ENCODE measurements around the gene SEC22A. TPM values are rescaled to one million over a fixed set of nuclear protein-coding genes. Genes with fewer than 3 reads are reported as not detected.
A peak's percentile ranks its signal among the peaks of the same experiment; 100 is the strongest.

SEC22A gene
- total and polyA plus RNA-seq, 5 experiments from 2014 or later: 6.7 to 19.8 (median 12.7) TPM

- Mint-ChIP-seq H3K4me3 (no peak overlapping the region), H3K9me3 (peaks cover 0 to 25% (median 0%) of the 10 kb centered on the region in 9 donors), H3K4me1 (peaks cover 0 to 8% (median 0%) of the 10 kb centered on the region in 4 donors), H3K27me3 (peaks cover 0 to 23% (median 0%) of the 10 kb centered on the region in 5 donors), H3K27ac (no peak overlapping the region), H3K36me3 (peaks cover 0 to 1% (median 0%) of the 10 kb centered on the region in 3 donors)
- DNase-seq: no peak
- POLR2A ChIA-PET: interaction anchor here (0.5 kb wide), 1 partner anchor 22 kb away, joined by 3 read pairs; no protein-coding TSS in a partner anchor
- ATAC-seq: no peak
Measured at GRCh38 chr3:123285931-123286307, 84.2 kb downstream of the SEC22A start.

GRCh38 chr3:123286308-123287023 is 84.7 kb downstream of the SEC22A start:
- peaks cover 0 to 26% (median 0%) of the 10 kb centered on the region in 9 donors for H3K9me3 Mint-ChIP-seq
- peaks cover 0 to 8% (median 0%) of the 10 kb centered on the region in 4 donors for H3K4me1 Mint-ChIP-seq
- peak in 3 of 10 donors; percentile 10 to 40 (median 19) for DNase-seq
- peaks cover 0 to 28% (median 0%) of the 10 kb centered on the region in 5 donors for H3K27me3 Mint-ChIP-seq
- no peak for ATAC-seq
- H3K36me3 Mint-ChIP-seq: peaks cover 0 to 1% (median 0%) of the 10 kb centered on the region in 3 donors
- no peak overlapping the region for H3K4me3 Mint-ChIP-seq
- no peak overlapping the region for H3K27ac Mint-ChIP-seq
- POLR2A ChIA-PET: no interaction called here

GRCh38 chr3:123287051-123287961 is 85.6 kb downstream of the SEC22A start:
- peaks cover 0 to 26% (median 0%) of the 10 kb centered on the region in 9 donors for H3K9me3 Mint-ChIP-seq
- peak overlapping the region in 1 of 10 donors; percentile 15 for H3K27ac Mint-ChIP-seq
- peaks cover 0 to 8% (median 0%) of the 10 kb centered on the region in 4 donors for H3K4me1 Mint-ChIP-seq
- DNase-seq (no peak), ATAC-seq (no peak)
- POLR2A ChIA-PET: no interaction called here
- peaks cover 0 to 32% (median 0%) of the 10 kb centered on the region in 5 donors for H3K27me3 Mint-ChIP-seq
- no peak overlapping the region for H3K4me3 Mint-ChIP-seq
- H3K36me3 Mint-ChIP-seq: peaks cover 0 to 1% (median 0%) of the 10 kb centered on the region in 3 donors

- Mint-ChIP-seq H3K4me3 (no peak overlapping the region), H3K27ac (no peak overlapping the region), H3K4me1 (peaks cover 0 to 8% (median 0%) of the 10 kb centered on the region in 4 donors), H3K9me3 (peaks cover 0 to 26% (median 0%) of the 10 kb centered on the region in 9 donors), H3K36me3 (peaks cover 0 to 1% (median 0%) of the 10 kb centered on the region in 3 donors), H3K27me3 (peaks cover 0 to 34% (median under 1%) of the 10 kb centered on the region in 5 donors)
- no peak for DNase-seq
- ATAC-seq: no peak
- POLR2A ChIA-PET: no interaction called here
Measured at GRCh38 chr3:123287962-123288302, 86.2 kb downstream of the SEC22A start.

- peaks cover 0 to 1% (median 0%) of the 10 kb centered on the region in 3 donors for H3K36me3 Mint-ChIP-seq
- ATAC-seq (no peak), DNase-seq (no peak)
- peaks cover 0 to 8% (median 0%) of the 10 kb centered on the region in 4 donors for H3K4me1 Mint-ChIP-seq
- H3K9me3 Mint-ChIP-seq: peaks cover 0 to 26% (median 0%) of the 10 kb centered on the region in 9 donors
- no peak overlapping the region for H3K27ac Mint-ChIP-seq
- peaks cover 0 to 50% (median 6%) of the 10 kb centered on the region in 5 donors for H3K27me3 Mint-ChIP-seq
- no peak overlapping the region for H3K4me3 Mint-ChIP-seq
- POLR2A ChIA-PET: no interaction called here
Measured at GRCh38 chr3:123289391-123290106, 87.8 kb downstream of the SEC22A start.

- Mint-ChIP-seq H3K27ac (no peak overlapping the region), H3K4me1 (peaks cover 0 to 8% (median 0%) of the 10 kb centered on the region in 4 donors), H3K36me3 (peaks cover 0 to 1% (median 0%) of the 10 kb centered on the region in 3 donors), H3K27me3 (peaks cover 0 to 51% (median 8%) of the 10 kb centered on the region in 5 donors), H3K4me3 (no peak overlapping the region), H3K9me3 (peaks cover 0 to 26% (median 0%) of the 10 kb centered on the region in 9 donors)
- POLR2A ChIA-PET: no interaction called here
- no peak for DNase-seq
- no peak for ATAC-seq
Measured at GRCh38 chr3:123290107-123290930, 88.6 kb downstream of the SEC22A start.

GRCh38 chr3:123290962-123291361 is 89.2 kb downstream of the SEC22A start:
- Mint-ChIP-seq H3K27ac (no peak overlapping the region), H3K9me3 (peaks cover 0 to 26% (median 0%) of the 10 kb centered on the region in 9 donors), H3K4me1 (peaks cover 0 to 8% (median 0%) of the 10 kb centered on the region in 4 donors), H3K27me3 (peaks cover 0 to 51% (median 10%) of the 10 kb centered on the region in 5 donors), H3K36me3 (peaks cover 0 to 1% (median 0%) of the 10 kb centered on the region in 3 donors), H3K4me3 (no peak overlapping the region)
- POLR2A ChIA-PET: no interaction called here
- no peak for DNase-seq
- ATAC-seq: no peak

GRCh38 chr3:123291404-123291803 is 89.7 kb downstream of the SEC22A start:
- H3K27me3 Mint-ChIP-seq: peaks cover 0 to 51% (median 10%) of the 10 kb centered on the region in 5 donors
- POLR2A ChIA-PET: no interaction called here
- DNase-seq (no peak), ATAC-seq (no peak)
- H3K9me3 Mint-ChIP-seq: peaks cover 0 to 26% (median 0%) of the 10 kb centered on the region in 9 donors
- peak overlapping the region in 1 of 10 donors; percentile 40 for H3K27ac Mint-ChIP-seq
- H3K4me1 Mint-ChIP-seq: peaks cover 0 to 10% (median 0%) of the 10 kb centered on the region in 4 donors
- H3K4me3 Mint-ChIP-seq: no peak overlapping the region
- H3K36me3 Mint-ChIP-seq: peaks cover 0 to 1% (median 0%) of the 10 kb centered on the region in 3 donors

- H3K27ac Mint-ChIP-seq: no peak overlapping the region
- POLR2A ChIA-PET: no interaction called here
- no peak for DNase-seq
- H3K9me3 Mint-ChIP-seq: peaks cover 0 to 16% (median 0%) of the 10 kb centered on the region in 9 donors
- ATAC-seq: no peak
- H3K27me3 Mint-ChIP-seq: peaks cover 0 to 41% (median 10%) of the 10 kb centered on the region in 5 donors
- peaks cover 0 to 2% (median 0%) of the 10 kb centered on the region in 4 donors for H3K4me1 Mint-ChIP-seq
- H3K4me3 Mint-ChIP-seq: no peak overlapping the region
- H3K36me3 Mint-ChIP-seq: peaks cover 0 to 1% (median 0%) of the 10 kb centered on the region in 3 donors
Measured at GRCh38 chr3:123292321-123293310, 90.9 kb downstream of the SEC22A start.

- peaks cover 0 to 41% (median 10%) of the 10 kb centered on the region in 5 donors for H3K27me3 Mint-ChIP-seq
- peaks cover 0 to 15% (median 0%) of the 10 kb centered on the region in 9 donors for H3K9me3 Mint-ChIP-seq
- H3K4me3 Mint-ChIP-seq: no peak overlapping the region
- POLR2A ChIA-PET: no interaction called here
- peaks cover 0 to 2% (median 0%) of the 10 kb centered on the region in 4 donors for H3K4me1 Mint-ChIP-seq
- ATAC-seq (no peak), DNase-seq (peak in 1 of 10 donors; percentile 4)
- H3K36me3 Mint-ChIP-seq: peaks cover 0 to 1% (median 0%) of the 10 kb centered on the region in 3 donors
- no peak overlapping the region for H3K27ac Mint-ChIP-seq
Measured at GRCh38 chr3:123294296-123294938, 92.7 kb downstream of the SEC22A start.
